Diencephalon (tissue), 1 donor: ENCODE data around the gene AHDC1. TPM values are rescaled to one million over a fixed set of nuclear protein-coding genes. Genes with fewer than 3 reads are reported as not detected.

ENCODE experiments used
- small RNA-seq: library from RNA; depleted of rRNA; stranded (forward); fragments of <200 nt; gene quantifications from one replicate; pipeline ENCODE3, GENCODE V24; 2014
- total RNA-seq: library from RNA; depleted of rRNA; stranded (reverse); fragments of >200 nt; gene quantifications from one replicate; pipeline ENCODE4 v1.2.3, GENCODE V29; 2014

AHDC1 gene
- 13.8 TPM for total RNA-seq

GRCh38 chr1:27603681-27604578 lies at the start of gene AHDC1:
AHDC1 (minus strand) TSS chr1:27604144; CDS start chr1:27552115, 52,029 bp downstream.

GRCh38 chr1:27634985-27635367 lies 31.0 kb upstream of the AHDC1 start, which contains the start of gene FGR:
FGR (minus strand) TSS chr1:27635185; CDS start chr1:27623916, 11,269 bp downstream.

GRCh38 chr1:27489973-27490741 lies 113.8 kb downstream of the AHDC1 start, which contains the start of gene WASF2:
WASF2 (minus strand) TSS chr1:27490167; CDS start chr1:27428890, 61,277 bp downstream.

Small RNAs within 50 kb of the gene (small RNA-seq; reads per million reads assigned to genes)
- gene AL031729.1 = not detected

Other genes starting within 250 kb of the AHDC1 start
- gene MAP3K6, start 237.2 kb downstream of the AHDC1 start, total RNA-seq = 1.2 TPM
- not detected for gene FCN3, start 229.3 kb downstream of the AHDC1 start, total RNA-seq
- not detected for gene CD164L2, start 220.8 kb downstream of the AHDC1 start, total RNA-seq
- gene GPR3, start 211.5 kb downstream of the AHDC1 start, total RNA-seq = 0.69 TPM
- 8.5 TPM for gene WASF2, start 114.0 kb downstream of the AHDC1 start, total RNA-seq
- 1.4 TPM for gene FGR, start 31.0 kb upstream of the AHDC1 start, total RNA-seq
- gene IFI6, start 68.0 kb upstream of the AHDC1 start, total RNA-seq = 51.4 TPM
- 19.6 TPM for gene FAM76A, start 121.8 kb upstream of the AHDC1 start, total RNA-seq
- gene STX12, start 169.1 kb upstream of the AHDC1 start, total RNA-seq = 152 TPM
- gene PPP1R8, start 226.6 kb upstream of the AHDC1 start, total RNA-seq = 46.6 TPM